Activated T-helper 17 cell treated with anti-CD3 and anti-CD28 coated beads, Interleukin-2, amount 50 U/mL, for 72 hours (primary cell): ENCODE measurements around the gene TMEM131. TPM values are rescaled to one million over a fixed set of nuclear protein-coding genes. Genes with fewer than 3 reads are reported as not detected.

Experiments used
- ATAC-seq: fragments of 150-1000 bp; cut with Tn5 transposase; replicated peaks from 2 replicates; pipeline ENCODE4 v1.10.0; 2021; ENCODE audit warnings: mild to moderate bottlenecking, moderate library complexity
- H3K27ac Mint-ChIP-seq: one replicate; pipeline ENCODE4 v1.8.0; 2022; ENCODE audit warnings: mixed read lengths
- H3K27me3 Mint-ChIP-seq: one replicate; pipeline ENCODE4 v1.8.0; 2022; ENCODE audit warnings: mixed read lengths
- H3K36me3 Mint-ChIP-seq: one replicate; pipeline ENCODE4 v1.8.0; 2022; ENCODE audit warnings: low read depth, mild to moderate bottlenecking, mixed read lengths
- H3K4me1 Mint-ChIP-seq: one replicate; pipeline ENCODE4 v1.8.0; 2022; ENCODE audit warnings: mixed read lengths
- H3K4me3 Mint-ChIP-seq: one replicate; pipeline ENCODE4 v1.8.0; 2022; ENCODE audit warnings: mild to moderate bottlenecking, mixed read lengths
- H3K9me3 Mint-ChIP-seq: one replicate; pipeline ENCODE4 v1.8.0; 2022; ENCODE audit warnings: mixed read lengths
- total RNA-seq, 2 donors: library from RNA; stranded (reverse); gene quantifications; one replicate each; pipeline ENCODE4 v1.2.3, GENCODE V29; 2022

TMEM131 gene
- total RNA-seq, 2 donors from 2014 or later, result 32.0 to 36.4 TPM

GRCh38 chr2:97806738-97807618 is 188.8 kb downstream of the TMEM131 start:
- Mint-ChIP-seq H3K36me3 (peaks cover 52% of the 10 kb centered on the region), H3K9me3 (no peaks in the 10 kb centered on the region)
- ATAC-seq, result peak; percentile 93

DNA sequence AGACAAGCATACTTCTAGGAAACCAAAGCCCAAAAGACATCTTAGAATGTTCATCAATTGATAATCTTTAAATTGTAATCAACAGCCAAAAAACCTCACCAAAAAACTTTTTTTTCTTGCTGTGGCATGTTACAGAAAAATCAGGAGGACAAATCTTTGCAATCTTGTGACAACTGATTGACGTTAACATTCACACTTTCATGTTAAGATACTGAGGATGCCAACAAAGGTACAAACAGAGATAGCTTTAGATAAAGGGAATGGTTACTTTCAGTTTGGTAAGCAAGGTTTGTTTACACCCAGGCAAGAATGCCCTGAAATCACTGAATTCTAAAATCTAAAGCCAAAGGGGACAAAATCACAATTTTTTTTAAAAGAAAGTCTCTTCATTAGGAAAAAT is 190.0 kb downstream of the TMEM131 start:
- no peaks in the 10 kb centered on the region for H3K27me3 Mint-ChIP-seq
- no peak for ATAC-seq
- H3K9me3 Mint-ChIP-seq, result no peaks in the 10 kb centered on the region
- H3K36me3 Mint-ChIP-seq, result peaks cover 50% of the 10 kb centered on the region
- no peaks in the 10 kb centered on the region for H3K4me1 Mint-ChIP-seq
- H3K27ac Mint-ChIP-seq, result no peak overlapping the region
- H3K4me3 Mint-ChIP-seq, result no peak overlapping the region

More at GRCh38 chr2:97806738-97807618, 188.8 kb downstream of the TMEM131 start:
- Mint-ChIP-seq H3K27me3 (no peaks in the 10 kb centered on the region), H3K4me3 (no peak overlapping the region), H3K4me1 (no peaks in the 10 kb centered on the region), H3K27ac (no peak overlapping the region)

DNA sequence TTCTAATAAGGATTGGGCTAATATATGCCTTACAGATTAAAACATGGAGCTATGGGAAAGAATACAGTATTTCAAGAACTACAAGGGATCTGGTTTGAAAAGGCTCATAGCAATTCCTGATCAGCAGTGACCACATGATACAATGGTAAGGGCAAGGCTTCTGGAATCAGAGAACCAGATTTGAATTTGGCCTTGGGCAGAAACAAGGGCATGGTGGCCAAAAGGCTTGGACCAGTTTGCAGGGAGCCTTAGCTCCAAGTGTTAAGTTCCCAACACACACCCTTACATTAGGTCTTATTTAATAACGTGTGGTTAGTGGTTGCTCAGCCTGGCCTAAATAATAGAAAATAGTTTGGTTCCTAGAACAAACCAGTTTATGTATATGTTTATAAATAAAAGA is 194.7 kb downstream of the TMEM131 start:
- Mint-ChIP-seq H3K27ac (no peak overlapping the region), H3K27me3 (no peaks in the 10 kb centered on the region), H3K36me3 (peaks cover 77% of the 10 kb centered on the region), H3K9me3 (no peaks in the 10 kb centered on the region), H3K4me1 (no peaks in the 10 kb centered on the region), H3K4me3 (no peak overlapping the region)
- no peak for ATAC-seq

DNA sequence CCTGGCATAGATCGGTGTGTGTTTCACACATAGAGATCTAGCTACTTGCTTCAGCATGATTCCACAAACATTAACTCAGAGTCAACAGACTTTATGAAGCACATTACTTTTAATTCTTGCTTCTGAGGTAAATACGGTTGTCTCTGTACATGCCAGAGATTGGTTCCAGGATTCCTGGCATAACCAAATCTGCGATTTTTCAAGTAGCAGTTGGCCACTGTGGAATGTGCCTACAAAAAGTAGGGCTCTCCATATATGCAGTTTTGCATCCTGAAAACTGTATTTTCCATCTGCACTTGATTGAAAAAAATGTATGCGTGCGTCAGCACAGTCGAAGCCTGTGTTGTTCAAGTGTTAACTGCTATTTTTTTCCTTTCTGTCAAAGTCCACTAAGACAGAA is 197.3 kb downstream of the TMEM131 start:
- Mint-ChIP-seq H3K27me3 (no peaks in the 10 kb centered on the region), H3K4me1 (no peaks in the 10 kb centered on the region), H3K9me3 (no peaks in the 10 kb centered on the region), H3K27ac (no peak overlapping the region), H3K4me3 (no peak overlapping the region), H3K36me3 (peaks cover 81% of the 10 kb centered on the region)
- no peak for ATAC-seq

DNA sequence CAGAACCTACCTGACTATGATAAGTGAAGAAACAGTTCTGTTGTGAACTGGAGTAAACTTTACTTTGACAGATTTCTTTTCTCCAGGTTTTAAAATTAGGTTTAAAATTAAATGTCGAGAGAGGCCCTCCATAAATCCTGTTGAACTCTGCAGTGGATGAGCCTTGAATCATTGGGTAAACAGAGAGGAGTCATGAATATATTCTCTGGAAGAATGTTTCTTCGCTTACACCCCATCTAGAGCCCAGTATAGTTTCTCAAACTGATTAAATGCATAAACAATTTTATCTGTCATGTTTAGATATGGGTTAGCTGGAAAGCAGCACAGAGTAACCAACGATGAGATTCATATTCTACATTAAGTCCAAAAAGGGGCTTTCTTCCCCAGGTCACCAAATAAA is 198.4 kb downstream of the TMEM131 start:
- no peaks in the 10 kb centered on the region for H3K9me3 Mint-ChIP-seq
- H3K36me3 Mint-ChIP-seq, result peaks cover 81% of the 10 kb centered on the region
- no peaks in the 10 kb centered on the region for H3K27me3 Mint-ChIP-seq
- no peak overlapping the region for H3K27ac Mint-ChIP-seq
- H3K4me3 Mint-ChIP-seq, result no peak overlapping the region
- no peak for ATAC-seq
- H3K4me1 Mint-ChIP-seq, result no peaks in the 10 kb centered on the region

- Mint-ChIP-seq H3K27ac (no peak overlapping the region), H3K4me3 (no peak overlapping the region), H3K36me3 (peaks cover 81% of the 10 kb centered on the region), H3K4me1 (no peaks in the 10 kb centered on the region), H3K27me3 (no peaks in the 10 kb centered on the region), H3K9me3 (no peaks in the 10 kb centered on the region)
- no peak for ATAC-seq
Measured at GRCh38 chr2:97796465-97797126, 199.2 kb downstream of the TMEM131 start.

DNA sequence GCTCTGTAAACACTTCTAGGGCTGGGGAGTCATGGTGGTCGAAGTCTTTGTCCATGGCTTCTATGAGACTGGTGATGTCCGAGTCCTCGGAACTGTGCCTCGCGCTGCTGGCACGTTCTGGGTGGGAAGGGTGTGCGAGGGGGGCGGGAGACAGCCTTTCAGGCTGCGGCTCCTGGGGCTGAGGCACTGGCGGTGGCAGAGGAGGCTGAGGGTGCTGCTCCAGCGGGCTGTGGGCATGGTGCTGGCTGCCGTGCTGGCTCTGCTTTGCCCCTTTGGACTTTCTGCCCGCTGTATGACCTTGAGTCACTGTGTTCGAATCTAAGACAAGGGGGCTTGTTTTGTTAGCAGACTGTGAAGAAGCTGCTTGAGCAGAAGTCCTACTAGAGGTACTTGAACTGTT is 203.3 kb downstream of the TMEM131 start:
- Mint-ChIP-seq H3K36me3 (peaks cover 72% of the 10 kb centered on the region), H3K4me1 (no peaks in the 10 kb centered on the region), H3K27me3 (no peaks in the 10 kb centered on the region), H3K9me3 (no peaks in the 10 kb centered on the region), H3K27ac (no peak overlapping the region), H3K4me3 (no peak overlapping the region)
- no peak for ATAC-seq

- H3K27me3 Mint-ChIP-seq, result no peaks in the 10 kb centered on the region
- no peaks in the 10 kb centered on the region for H3K4me1 Mint-ChIP-seq
- H3K36me3 Mint-ChIP-seq, result peaks cover 53% of the 10 kb centered on the region
- H3K27ac Mint-ChIP-seq, result no peak overlapping the region
- H3K9me3 Mint-ChIP-seq, result no peaks in the 10 kb centered on the region
- no peak overlapping the region for H3K4me3 Mint-ChIP-seq
- ATAC-seq, result no peak
Measured at GRCh38 chr2:97788986-97789644, 206.6 kb downstream of the TMEM131 start.

GRCh38 chr2:97785818-97786217 is 209.9 kb downstream of the TMEM131 start:
- Mint-ChIP-seq H3K36me3 (peaks cover 27% of the 10 kb centered on the region), H3K9me3 (no peaks in the 10 kb centered on the region), H3K4me3 (no peak overlapping the region), H3K27ac (no peak overlapping the region), H3K4me1 (no peaks in the 10 kb centered on the region), H3K27me3 (no peaks in the 10 kb centered on the region)
- ATAC-seq, result no peak

DNA sequence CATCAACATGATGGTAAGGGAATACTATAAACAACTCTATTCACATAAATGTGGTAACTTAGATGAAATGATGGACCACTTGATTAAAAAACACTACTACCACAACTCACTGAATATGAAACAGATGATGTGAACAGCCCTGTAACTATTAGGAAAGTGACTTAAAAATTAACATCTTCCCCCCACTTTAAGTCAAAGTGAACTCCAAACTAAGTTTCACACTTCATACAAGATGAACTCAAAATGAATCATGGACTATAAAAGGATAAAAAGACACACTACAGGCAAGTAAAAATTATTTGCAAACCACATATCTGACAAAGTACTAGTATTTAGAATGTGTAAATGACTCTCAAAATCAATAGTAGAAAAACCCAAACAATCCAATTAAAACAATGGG is 210.8 kb downstream of the TMEM131 start:
- Mint-ChIP-seq H3K36me3 (peaks cover 25% of the 10 kb centered on the region), H3K4me3 (no peak overlapping the region), H3K4me1 (no peaks in the 10 kb centered on the region), H3K27me3 (no peaks in the 10 kb centered on the region), H3K9me3 (no peaks in the 10 kb centered on the region), H3K27ac (no peak overlapping the region)
- ATAC-seq, result peak; percentile 43

GRCh38 chr2:97781981-97782380 is 213.8 kb downstream of the TMEM131 start:
- Mint-ChIP-seq H3K9me3 (no peaks in the 10 kb centered on the region), H3K27ac (no peak overlapping the region), H3K27me3 (no peaks in the 10 kb centered on the region), H3K4me3 (no peak overlapping the region), H3K36me3 (peaks cover 16% of the 10 kb centered on the region), H3K4me1 (no peaks in the 10 kb centered on the region)
- no peak for ATAC-seq

DNA sequence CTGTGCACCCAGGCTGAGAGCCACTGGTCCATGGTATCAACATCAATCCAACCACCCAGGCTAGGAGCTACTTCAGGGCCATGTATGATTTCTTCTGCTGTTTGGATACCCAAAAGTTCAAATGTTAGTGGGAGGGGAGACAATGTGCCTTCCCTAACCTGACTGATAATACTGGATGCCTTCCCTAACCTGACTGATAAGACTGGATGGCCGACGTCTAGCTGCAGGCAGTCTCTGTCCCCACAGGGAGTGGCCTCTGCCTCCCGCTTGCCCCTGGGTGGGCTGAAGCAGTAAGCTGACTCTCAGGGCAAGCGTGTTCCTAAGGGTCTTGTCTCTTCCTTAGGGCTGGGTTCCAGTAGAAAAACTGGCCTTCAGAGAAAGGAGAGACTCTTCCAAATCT is 216.6 kb downstream of the TMEM131 start:
- Mint-ChIP-seq H3K36me3 (peaks cover 32% of the 10 kb centered on the region), H3K4me3 (no peak overlapping the region), H3K27me3 (no peaks in the 10 kb centered on the region), H3K4me1 (no peaks in the 10 kb centered on the region), H3K27ac (no peak overlapping the region), H3K9me3 (no peaks in the 10 kb centered on the region)
- ATAC-seq, result no peak

DNA sequence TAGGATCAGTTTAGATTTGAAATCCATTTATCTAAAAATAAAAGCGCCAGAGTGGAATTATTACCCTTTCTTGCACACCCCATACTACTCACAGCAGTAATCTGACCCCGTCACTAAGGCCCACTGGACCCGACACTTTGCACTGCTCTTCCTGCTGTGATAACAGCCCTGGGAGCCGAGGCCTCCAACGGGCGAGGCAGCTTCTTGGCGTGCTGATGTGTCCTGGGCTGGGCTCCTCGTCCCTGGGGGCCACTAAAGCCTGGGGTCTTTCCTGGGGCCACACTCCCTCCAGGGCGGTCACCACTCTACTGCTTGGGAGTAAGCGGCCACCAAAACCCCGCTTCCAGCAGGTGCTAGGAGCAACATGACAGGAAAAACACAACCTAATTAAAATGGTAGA is 220.7 kb downstream of the TMEM131 start:
- no peaks in the 10 kb centered on the region for H3K4me1 Mint-ChIP-seq
- H3K27ac Mint-ChIP-seq, result no peak overlapping the region
- H3K4me3 Mint-ChIP-seq, result no peak overlapping the region
- ATAC-seq, result no peak
- H3K9me3 Mint-ChIP-seq, result no peaks in the 10 kb centered on the region
- peaks cover 55% of the 10 kb centered on the region for H3K36me3 Mint-ChIP-seq
- no peaks in the 10 kb centered on the region for H3K27me3 Mint-ChIP-seq

- Mint-ChIP-seq H3K27ac (no peak overlapping the region), H3K9me3 (no peaks in the 10 kb centered on the region), H3K4me3 (no peak overlapping the region), H3K27me3 (no peaks in the 10 kb centered on the region), H3K4me1 (no peaks in the 10 kb centered on the region), H3K36me3 (peaks cover 55% of the 10 kb centered on the region)
- no peak for ATAC-seq
Measured at GRCh38 chr2:97774425-97774824, 221.3 kb downstream of the TMEM131 start.

GRCh38 chr2:97770445-97770844 is 225.3 kb downstream of the TMEM131 start:
- ATAC-seq, result no peak
- Mint-ChIP-seq H3K9me3 (no peaks in the 10 kb centered on the region), H3K27me3 (no peaks in the 10 kb centered on the region), H3K36me3 (peaks cover 57% of the 10 kb centered on the region), H3K4me3 (no peak overlapping the region), H3K4me1 (no peaks in the 10 kb centered on the region), H3K27ac (peak overlapping the region; percentile 39)
